NB4 (cell line): Measurements from ENCODE around the gene TRAF3.

Source experiments
- MYC ChIP-seq: IDR thresholded peaks from 2 replicates; pipeline ENCODE4 v1.6.1; 2011; ENCODE audit warnings: low read depth, low read length
- POLR2A ChIP-seq: IDR thresholded peaks from 2 replicates; pipeline ENCODE4 v1.6.1; 2011; ENCODE audit warnings: mild to moderate bottlenecking; ENCODE audit not compliant: insufficient read length; ENCODE audit errors: extremely low read depth

- TF ChIP-seq POLR2A = no peak
- no peak for TF ChIP-seq MYC
These were observed 19.2 kb upstream of the TRAF3 start for GRCh38 chr14:102758087-102758486.
